Measurements from ENCODE around the gene EEF1G. TPM values are rescaled to one million over a fixed set of nuclear protein-coding genes. Genes with fewer than 3 reads are reported as not detected.

Gene EEF1G
- total RNA-seq, 1 donor = 1,014 TPM

- H3K4me3 ChIP-seq (ENCODE audit: low read depth, low read length) = no peak overlapping the region
- DNase-seq (ENCODE audit: low read depth) = no peak
- TF ChIP-seq CTCF (IDR thresholded peaks at IDR 0.05; ENCODE audit: insufficient read depth, low read depth, low read length) = no peak
These were observed 38.7 kb downstream of the EEF1G start for GRCh38 chr11:62534779-62535545.

- no peak for DNase-seq (ENCODE audit: low read depth)
- TF ChIP-seq CTCF (IDR thresholded peaks at IDR 0.05; ENCODE audit: insufficient read depth, low read depth, low read length) = no peak
- H3K4me3 ChIP-seq (ENCODE audit: low read depth, low read length) = no peak overlapping the region
These were observed 41.6 kb downstream of the EEF1G start for GRCh38 chr11:62532096-62532495.

GRCh38 chr11:62516736-62517371, 56.8 kb downstream of the EEF1G start:
- H3K4me3 ChIP-seq (ENCODE audit: low read depth, low read length) = no peak overlapping the region
- DNase-seq (ENCODE audit: low read depth) = no peak
- no peak for TF ChIP-seq CTCF (IDR thresholded peaks at IDR 0.05; ENCODE audit: insufficient read depth, low read depth, low read length)

- no peak for DNase-seq (ENCODE audit: low read depth)
- no peak for TF ChIP-seq CTCF (IDR thresholded peaks at IDR 0.05; ENCODE audit: insufficient read depth, low read depth, low read length)
- no peak overlapping the region for H3K4me3 ChIP-seq (ENCODE audit: low read depth, low read length)
These were observed 59.5 kb downstream of the EEF1G start for GRCh38 chr11:62514151-62514550.

GRCh38 chr11:62513626-62514025, 60.1 kb downstream of the EEF1G start:
- no peak overlapping the region for H3K4me3 ChIP-seq (ENCODE audit: low read depth, low read length)
- TF ChIP-seq CTCF (IDR thresholded peaks at IDR 0.05; ENCODE audit: insufficient read depth, low read depth, low read length) = no peak
- no peak for DNase-seq (ENCODE audit: low read depth)

GRCh38 chr11:62512961-62513360, 60.7 kb downstream of the EEF1G start:
- no peak for TF ChIP-seq CTCF (IDR thresholded peaks at IDR 0.05; ENCODE audit: insufficient read depth, low read depth, low read length)
- H3K4me3 ChIP-seq (ENCODE audit: low read depth, low read length) = no peak overlapping the region
- DNase-seq (ENCODE audit: low read depth) = no peak

Small RNA genes lying within 50 kb of the gene (small RNA-seq; reads per million reads assigned to genes)
- gene AP001458.1 (not detected), gene EEF1G (not detected), gene MIR6747 (0.28 reads per million)

Other genes with a start within 250 kb of the EEF1G start
- 0.97 and 1.3 TPM in 2 replicates for gene ASRGL1, start 236.4 kb downstream of the EEF1G start, total RNA-seq
- not detected in 2 replicates for gene SCGB1A1, start 154.9 kb downstream of the EEF1G start, total RNA-seq
- 474 and 514 TPM in 2 replicates for gene AHNAK, start 27.1 kb downstream of the EEF1G start, total RNA-seq
- 4.3 and 5.2 TPM in 2 replicates for gene TUT1, start 17.6 kb upstream of the EEF1G start, total RNA-seq
- gene MTA2, start 28.0 kb upstream of the EEF1G start, total RNA-seq = 145 and 197 TPM in 2 replicates
- gene EML3, start 38.9 kb upstream of the EEF1G start, total RNA-seq = 15.5 and 21.6 TPM in 2 replicates
- gene ROM1, start 39.4 kb upstream of the EEF1G start, total RNA-seq = 2.9 and 3.0 TPM in 2 replicates
- gene B3GAT3, start 48.1 kb upstream of the EEF1G start, total RNA-seq = 35.4 and 36.3 TPM in 2 replicates
- 178 and 211 TPM in 2 replicates for gene GANAB, start 72.7 kb upstream of the EEF1G start, total RNA-seq
- 20.7 and 21.6 TPM in 2 replicates for gene INTS5, start 79.4 kb upstream of the EEF1G start, total RNA-seq
- 23.7 and 27.7 TPM in 2 replicates for gene C11orf98, start 91.3 kb upstream of the EEF1G start, total RNA-seq
- 4.5 and 7.8 TPM in 2 replicates for gene CSKMT, start 91.4 kb upstream of the EEF1G start, total RNA-seq
- 6.5 and 10.0 TPM in 2 replicates for gene UQCC3, start 97.8 kb upstream of the EEF1G start, total RNA-seq
- 4.3 and 7.4 TPM in 2 replicates for gene LBHD1, start 98.4 kb upstream of the EEF1G start, total RNA-seq
- 52.7 and 108 TPM in 2 replicates for gene UBXN1, start 105.2 kb upstream of the EEF1G start, total RNA-seq
- gene LRRN4CL, start 115.6 kb upstream of the EEF1G start, total RNA-seq = 6.9 and 15.5 TPM in 2 replicates
- 53.5 and 59.3 TPM in 2 replicates for gene BSCL2, start 133.5 kb upstream of the EEF1G start, total RNA-seq
- not detected in 2 replicates for gene GNG3, start 133.8 kb upstream of the EEF1G start, total RNA-seq
- 15.5 and 17.3 TPM in 2 replicates for gene HNRNPUL2, start 153.6 kb upstream of the EEF1G start, total RNA-seq
- gene TTC9C, start 154.6 kb upstream of the EEF1G start, total RNA-seq = 28.0 and 36.7 TPM in 2 replicates
- 12.9 and 13.4 TPM in 2 replicates for gene ZBTB3, start 180.3 kb upstream of the EEF1G start, total RNA-seq
- gene POLR2G, start 187.7 kb upstream of the EEF1G start, total RNA-seq = 45.8 and 55.7 TPM in 2 replicates
- gene TAF6L, start 197.5 kb upstream of the EEF1G start, total RNA-seq = 16.8 and 22.2 TPM in 2 replicates
- 38.0 and 45.8 TPM in 2 replicates for gene TMEM179B, start 213.5 kb upstream of the EEF1G start, total RNA-seq
- gene TMEM223, start 218.1 kb upstream of the EEF1G start, total RNA-seq = 14.5 and 14.7 TPM in 2 replicates
- 28.3 and 33.2 TPM in 2 replicates for gene NXF1, start 231.5 kb upstream of the EEF1G start, total RNA-seq